COLO668 (cell line): ENCODE measurements around the gene CDC45.

ENCODE experiments used
- DNase-seq: peaks from one replicate; lab custom pipeline; 2025; ENCODE audit not compliant: unreplicated experiment; lab: John Stamatoyannopoulos, UW

The CDC45 gene

DNA sequence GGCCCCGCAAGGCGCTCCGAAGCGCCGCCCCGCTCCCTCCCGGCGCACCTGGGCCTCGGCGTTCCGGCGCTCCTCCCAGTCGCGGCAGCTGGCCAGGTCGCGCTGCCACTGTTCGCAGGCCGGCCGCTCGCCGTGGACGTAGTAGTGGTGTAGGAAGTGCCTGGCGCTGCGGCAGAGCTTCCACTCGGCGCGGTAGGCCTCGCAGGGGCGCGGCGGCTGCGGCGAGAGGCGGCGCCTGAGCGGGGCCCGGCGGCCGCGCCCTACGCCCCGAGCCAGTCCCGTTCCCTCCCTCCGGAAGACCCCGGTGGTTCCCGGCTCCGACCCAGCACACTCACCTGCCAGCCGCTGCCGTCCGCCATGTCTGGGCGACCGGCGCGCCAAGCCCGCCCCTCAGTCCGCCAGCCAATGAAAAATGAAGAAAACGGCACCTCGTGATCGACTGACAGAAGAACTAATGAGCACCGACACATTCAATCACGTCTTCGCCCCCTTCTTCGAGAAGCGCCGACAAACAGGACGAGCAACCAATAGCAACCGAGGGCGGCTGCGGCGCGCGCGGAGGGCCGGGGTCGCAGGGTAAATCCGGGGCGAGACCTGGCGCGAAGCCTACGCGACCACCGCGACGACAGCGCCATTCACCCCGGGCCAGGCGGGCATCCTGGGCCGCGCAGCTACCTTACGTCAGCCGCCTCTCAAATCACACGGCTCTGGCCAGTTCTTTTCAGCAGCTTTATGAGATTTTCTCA is 32.2 kb upstream of the CDC45 start, which contains the start of gene C22orf39:
Gene C22orf39, minus strand, starts transcription at position 382 of the 746 bp plus-strand sequence. Its CDS starts 23 bp downstream, at position 359.
- DNase-seq: peak; percentile 90

DNA sequence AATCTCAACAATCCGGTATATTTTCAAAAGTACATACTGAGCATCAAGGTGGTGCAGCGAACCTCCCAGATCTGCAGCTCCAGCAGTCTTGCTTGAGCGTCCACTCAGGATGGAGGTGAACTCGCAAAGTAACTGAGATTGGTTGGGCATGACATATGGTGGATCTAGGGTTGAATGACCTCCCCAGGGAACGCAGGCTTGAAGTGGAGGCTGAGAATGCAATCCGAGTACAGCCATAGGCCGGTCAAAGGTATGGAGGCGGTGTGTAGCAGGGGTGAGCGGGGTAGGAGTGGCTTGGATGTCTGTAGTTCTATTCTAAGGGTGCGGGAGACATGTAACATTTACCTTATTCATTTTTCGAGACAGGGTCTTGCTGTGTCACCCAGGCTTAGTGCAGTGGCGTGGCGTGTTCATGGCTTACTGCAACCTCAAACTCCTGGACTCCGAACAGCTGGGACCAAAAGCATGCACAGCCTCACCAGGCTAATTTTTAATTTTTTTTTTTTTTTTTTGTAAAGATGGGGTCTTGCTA is 31.6 kb upstream of the CDC45 start:
- DNase-seq: peak; percentile 61

DNA sequence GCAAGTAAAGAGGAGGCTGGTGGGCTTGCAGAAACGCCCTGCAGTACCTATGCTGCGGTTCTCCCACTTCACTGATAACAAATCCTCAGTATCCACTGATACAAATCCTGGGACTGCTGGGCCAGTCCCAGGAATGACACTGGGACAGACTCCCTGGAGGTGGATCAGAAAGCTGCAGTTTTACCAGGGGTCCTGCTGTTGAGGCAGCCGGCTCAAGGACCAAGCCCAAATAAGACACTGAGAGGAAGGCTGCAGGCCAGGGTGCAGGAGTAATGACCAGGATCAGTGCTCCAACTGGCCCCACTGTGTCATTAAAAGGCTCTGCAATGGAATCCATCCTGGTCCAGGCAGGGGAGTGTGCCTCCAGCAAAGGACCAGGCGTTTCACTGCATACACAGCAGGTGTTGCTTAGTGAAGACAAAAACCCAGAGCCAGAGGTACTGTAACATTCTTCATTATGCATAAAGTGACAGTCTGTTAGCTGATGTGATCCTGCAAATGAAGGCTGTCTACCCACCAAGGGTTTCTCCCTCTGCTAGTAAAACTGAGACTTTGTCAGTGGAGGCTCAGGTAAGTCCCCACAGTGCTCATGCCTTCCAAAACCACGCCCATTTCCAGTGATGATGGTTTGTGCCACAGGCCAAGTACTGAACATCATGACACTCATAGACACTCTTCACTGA is 30.8 kb upstream of the CDC45 start:
- DNase-seq: no peak

DNA sequence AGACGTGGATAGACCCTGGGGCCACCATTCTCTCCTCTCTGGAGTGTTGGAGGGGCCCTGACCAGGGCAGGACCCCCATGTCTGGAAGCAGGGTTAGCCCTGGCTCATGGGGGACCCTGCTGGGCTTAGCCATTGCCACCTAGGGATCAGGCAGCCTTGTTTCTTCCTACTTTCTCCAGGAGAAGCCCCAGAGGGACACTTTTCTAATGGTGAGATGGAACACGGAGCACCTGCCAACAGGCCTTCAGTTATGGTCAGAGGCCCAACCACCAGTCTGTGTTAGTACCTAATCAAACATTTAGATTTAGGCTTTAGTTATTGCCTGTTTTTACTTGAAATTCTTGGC is 30.3 kb upstream of the CDC45 start:
- DNase-seq: no peak

DNA sequence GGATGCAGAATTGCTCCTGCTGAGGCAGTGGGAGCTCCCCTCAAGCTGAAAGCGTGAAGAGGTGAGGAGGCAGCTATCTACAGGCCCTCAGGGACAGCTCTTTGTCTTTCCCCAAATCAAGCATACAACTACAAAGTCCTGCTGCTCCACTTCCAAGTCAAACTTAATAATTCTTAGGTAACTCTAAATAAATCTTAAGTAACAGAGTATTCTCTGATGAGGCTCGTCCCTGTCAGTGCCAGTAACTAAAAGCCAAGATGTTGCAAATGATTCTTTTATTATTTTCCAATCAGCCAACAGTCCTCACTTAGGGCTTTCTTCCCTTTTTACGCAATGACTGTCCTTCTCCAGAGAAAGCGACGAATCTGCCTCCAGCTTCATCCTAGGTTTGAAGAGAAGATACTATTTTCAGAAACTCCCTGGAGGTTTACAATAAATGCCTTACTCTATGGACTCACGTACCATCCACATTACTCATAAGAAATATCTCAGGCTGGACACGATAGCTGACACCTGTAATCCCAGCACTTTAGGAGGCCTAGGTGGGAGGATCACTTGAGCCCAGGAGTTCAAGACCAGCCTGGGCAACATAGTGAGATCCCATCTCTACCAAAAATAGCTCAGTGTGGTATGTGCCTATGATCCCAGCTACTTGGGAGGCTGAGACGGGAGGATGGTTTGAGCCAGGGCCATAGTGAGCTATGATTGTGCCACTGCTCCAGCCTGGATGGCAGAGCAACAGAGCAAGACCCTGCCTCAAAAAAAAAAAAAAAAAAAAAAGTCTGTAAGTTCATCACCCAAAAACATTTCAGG is 29.2 kb upstream of the CDC45 start:
- no peak for DNase-seq

DNA sequence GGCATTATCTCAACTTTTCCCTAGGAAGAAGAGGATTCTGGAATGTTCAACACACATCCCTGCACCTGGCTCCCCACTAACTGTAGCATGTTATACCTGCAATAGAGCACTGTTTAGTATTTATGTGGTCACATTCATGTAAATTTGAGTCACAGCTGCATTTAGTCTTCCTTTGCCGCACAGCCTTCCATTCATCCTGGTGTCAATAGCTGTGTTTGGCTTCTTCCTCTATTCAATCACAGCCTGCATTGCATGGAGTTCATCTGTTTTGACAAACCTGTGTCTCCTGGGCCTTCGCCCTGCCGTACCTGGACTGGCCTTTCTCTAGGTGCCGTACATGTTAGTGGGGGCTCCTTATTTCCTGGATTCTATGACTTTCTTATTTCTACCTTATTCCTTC is 28.1 kb upstream of the CDC45 start:
- DNase-seq: no peak

DNA sequence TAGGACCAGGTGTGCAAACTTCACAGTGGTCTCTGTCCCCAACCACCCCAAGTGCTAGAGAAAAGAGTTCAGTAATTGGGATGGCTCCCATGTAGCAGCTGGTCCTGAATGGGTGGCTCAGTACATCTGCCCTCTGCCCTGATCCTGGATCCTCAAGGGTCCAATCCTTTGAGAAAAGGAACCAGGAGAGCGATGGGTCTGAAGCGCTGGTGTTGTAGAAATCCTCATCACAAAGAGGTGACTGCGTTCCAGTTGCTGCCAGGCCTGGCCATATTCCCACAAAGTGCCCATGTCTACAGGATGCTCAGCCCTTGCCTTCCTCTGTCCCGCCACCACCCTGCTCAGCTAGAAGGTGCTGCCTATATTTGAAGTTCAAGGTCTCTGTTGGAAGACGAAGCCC is 26.0 kb upstream of the CDC45 start:
- no peak for DNase-seq

DNA sequence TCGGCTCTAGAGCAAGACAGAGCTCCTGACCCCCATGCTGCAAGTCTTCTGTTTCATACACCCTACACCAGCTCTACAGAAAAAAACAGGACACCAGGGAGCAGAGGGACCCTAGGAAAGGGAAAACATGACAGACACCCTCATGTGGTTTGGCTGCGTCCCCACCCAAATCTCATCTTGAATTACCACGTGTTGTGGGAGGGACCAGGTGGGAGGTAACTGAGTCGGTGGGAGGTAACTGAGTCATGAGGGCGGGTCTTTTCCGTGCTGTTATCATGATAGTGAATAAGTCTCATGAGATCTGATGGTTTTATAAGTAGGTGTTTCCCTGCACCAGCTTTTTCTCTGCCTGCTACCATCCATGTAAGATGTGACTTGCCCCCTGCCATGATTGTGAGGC is 25.6 kb upstream of the CDC45 start:
- no peak for DNase-seq

DNA sequence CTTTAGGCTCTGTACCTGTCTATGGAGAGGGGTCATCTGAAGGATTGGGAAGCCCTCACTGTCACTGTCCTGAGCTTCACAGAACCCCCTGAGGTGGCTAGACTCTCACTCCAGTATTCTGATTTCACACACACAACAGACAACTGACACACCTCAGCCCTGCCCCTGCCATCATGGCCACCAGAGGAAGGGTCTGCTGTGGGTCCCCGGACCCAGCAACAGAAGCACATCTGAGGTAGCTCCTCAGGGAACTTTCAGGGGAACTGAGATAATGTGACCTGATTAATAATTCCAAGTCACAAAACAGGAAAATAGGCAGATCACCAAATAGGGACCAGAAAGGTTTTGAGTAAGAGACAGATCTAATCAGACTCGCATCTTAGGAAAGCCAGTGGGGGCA is 24.7 kb upstream of the CDC45 start:
- DNase-seq: no peak

DNA sequence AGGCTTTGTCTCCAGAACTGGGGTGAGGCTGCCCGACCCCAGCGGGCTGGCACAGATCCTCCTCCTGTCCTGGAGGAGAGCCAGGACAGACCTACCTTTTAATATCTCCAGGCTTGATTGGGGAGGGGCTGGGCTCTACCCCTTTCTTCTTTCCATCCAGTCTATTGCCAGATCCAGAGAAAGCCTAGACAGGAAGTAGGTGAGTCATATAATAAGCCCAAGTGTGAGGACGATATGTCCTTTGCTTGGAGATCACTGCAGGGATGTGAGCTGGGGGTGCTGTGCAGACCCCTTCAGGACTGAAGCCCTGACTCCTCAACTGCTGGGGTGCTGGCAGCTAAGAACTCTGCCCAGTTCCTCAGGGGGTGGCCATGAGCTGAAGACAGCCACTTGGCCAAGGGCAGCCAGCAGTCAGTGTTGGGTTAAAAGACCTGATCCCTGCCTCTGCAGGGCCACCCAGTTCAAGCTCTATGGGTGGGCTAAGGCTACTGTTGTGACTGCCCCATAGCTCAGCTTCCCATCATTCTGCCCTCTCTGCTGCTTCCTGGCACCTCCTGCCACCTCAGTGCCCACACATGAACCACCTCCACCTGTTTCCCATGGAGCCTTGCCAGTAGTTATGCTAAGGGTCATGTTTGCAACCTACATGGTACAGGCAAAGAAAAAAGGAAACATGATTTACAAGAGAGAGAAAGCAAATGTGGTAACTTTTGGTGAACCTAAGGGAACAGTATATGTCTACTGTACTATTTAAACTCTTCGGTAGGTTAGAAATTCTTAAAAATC is 23.9 kb upstream of the CDC45 start:
- DNase-seq: no peak

DNA sequence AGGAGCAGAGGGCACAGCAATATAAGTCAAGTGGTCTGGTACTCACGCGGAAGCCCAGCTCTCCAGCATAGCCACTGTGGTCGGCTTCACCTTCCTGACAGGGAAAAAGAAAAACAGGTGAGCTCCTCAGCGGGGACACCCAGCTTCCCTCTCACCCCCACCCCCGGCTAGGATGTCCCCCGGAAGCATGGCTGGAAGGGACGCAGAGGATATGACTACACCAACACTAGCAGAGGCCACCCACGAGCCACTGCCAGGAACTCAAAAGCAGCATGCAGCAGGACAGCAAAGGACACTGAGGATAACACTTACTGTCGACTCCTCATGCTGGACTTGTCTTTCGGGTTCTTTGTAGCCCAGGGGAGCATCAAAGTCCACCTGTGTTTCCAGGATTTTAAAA is 23.2 kb upstream of the CDC45 start:
- no peak for DNase-seq

DNA sequence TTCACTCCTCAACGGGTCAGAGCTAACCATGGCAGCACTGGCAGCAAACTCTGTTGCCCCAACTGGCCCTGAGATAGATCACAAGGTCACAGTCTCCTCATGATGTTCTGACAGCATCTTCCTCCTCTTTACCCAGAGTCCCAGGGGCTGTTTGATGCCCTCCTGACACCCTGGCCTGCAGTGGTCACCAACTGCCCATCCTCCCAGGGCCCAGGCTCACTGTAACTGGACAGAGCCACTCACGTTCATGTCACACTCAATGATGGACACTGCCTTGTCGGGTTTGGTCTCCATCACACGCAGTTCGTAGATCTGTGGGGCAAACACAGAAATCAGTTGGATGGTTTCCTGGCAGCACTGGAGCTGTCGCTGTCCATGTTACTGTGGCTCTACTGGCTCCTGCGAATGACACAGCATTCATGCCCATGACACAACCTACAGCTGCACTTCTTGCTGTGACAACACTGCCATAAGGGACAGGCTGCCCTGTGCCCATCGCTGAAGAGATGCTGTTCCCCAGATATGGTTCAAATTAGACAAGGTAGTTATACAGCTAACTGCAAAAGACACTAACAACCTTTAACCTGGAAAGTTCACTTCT is 21.8 kb upstream of the CDC45 start:
- no peak for DNase-seq

DNA sequence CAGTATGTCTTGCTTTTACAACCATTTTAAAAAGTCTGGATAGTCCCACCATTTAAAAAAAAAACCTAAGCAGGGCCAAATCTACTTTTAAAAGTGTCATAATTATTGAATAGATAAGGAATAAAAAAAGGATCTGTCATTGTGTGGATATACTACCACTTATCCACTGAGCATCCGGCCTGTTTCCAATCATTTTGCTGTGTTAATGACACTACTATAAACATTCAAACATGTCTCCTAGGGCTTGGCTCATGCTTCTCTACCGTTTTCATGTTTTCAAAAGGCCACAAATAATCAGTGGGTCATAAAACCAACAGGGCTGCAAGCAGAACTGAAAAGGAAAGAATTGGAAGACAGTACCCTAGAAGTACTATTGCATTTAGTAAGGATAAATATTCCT is 19.7 kb upstream of the CDC45 start:
- no peak for DNase-seq

DNA sequence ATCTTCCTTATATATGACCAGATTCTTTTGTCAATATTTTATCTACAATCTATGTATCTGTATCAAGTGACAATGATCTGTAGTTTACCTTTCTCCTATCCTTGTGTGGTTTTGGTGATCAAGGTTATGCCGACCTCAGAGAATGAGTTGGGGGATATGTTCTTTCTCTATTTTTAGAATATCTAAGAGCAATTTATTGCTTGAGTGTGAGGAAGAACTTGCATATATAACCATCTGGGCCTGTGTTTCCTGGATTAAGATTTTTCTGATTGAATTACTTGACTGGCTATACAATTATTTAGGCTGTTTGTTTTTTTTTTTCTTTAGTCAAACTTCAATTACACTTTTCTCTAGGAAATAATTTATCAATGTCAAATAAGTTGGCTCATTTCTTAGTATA is 18.2 kb upstream of the CDC45 start:
- no peak for DNase-seq

DNA sequence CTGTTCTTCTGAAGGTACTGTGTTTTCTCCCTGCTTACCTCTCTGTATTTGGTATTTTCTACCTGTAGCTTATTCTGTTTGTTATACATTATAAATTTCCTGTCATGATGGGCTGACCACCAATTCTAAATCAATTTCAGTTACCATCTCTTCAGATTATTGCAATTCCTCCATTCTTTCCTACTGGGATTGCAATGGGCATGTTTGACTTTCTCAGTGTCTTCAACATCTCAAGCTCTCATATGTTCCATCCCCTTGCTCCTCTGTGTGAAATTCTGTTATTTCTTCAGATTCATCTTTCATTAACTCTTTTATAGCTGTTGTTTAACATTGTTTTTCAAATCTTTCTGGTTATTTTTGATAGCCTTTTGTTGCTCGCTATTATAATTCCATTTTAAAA is 16.7 kb upstream of the CDC45 start:
- no peak for DNase-seq

DNA sequence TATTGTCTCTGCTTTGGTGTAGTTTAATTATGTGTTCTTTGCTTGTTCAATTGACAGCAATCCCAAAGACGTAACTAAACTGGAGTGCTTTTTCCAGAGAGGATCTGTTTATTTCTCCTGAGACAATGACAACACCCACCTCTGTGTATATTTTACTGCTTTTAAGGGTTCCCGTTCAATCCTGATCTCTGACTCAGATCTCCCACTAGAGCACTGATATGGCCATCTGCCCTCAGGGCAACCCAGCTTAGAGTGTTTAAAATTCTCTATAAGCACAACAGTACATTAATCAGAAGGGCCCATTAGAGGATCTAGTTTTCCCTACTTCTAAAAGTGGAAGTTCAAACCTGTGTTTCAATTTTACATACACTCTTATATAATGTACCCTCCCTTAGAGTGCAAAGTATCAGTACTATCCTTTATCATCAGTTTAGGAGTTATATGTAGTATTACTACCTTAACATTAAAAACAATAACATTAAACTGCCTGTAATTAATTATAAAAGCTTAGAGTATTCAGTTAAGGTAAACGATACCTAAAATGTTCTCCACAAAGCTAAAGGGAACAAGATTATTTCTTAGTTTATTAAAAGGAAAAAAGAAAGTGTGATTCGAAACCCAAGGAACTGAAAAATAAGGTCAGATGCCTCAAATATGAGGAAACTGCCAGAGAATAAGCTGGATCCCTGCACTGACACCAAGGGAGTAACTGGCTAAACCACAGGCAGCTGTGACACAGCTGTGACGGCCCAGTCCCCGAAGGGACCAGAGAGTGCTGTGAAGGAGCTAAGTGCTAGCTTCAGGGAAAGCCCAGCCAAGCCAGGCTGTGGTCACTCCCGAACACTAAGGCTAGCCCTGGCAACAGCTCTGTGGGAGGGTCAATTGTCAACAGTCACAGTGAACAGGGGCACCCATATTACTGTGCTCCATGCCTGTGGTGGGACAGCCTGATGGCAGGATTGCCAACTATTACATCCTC is 15.9 kb upstream of the CDC45 start:
- DNase-seq: no peak

DNA sequence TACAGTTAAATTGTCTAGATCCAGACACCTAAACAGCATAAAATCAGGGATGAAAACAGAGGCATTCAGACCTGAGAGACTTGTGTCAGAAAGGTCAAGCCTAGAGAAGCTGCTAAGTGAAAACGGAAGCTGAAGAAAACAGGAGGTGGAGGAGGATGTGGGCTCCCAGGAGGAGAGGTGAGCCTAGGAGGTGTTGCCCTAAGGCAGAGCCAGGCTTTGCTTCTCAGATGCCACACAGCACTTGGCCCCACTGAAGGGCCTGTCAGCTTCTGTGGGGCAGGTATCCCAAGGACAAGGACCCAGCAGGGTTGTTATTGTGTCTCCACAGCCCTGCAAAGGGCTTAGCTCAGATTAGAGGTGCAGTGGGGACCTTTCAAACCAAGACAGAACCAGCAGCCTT is 15.2 kb upstream of the CDC45 start:
- DNase-seq: no peak

DNA sequence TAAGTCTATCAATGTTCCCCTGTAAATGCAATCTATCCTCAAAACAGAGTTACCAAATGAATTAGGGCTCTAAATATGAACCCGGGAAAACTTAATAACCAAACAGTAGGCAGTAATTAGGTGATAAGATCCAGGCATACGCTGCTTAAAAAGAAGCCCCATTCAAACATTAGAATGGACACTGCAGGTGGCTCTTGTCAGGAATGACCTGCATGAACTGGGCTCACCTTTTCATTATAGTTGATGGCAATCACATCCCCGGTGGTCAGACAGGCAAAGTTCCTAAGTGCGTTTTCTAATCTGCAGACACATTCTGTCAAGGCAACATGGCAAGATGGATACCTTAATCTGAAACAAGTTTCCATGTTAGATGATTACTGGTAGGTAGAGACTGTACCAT is 14.7 kb upstream of the CDC45 start:
- no peak for DNase-seq

DNA sequence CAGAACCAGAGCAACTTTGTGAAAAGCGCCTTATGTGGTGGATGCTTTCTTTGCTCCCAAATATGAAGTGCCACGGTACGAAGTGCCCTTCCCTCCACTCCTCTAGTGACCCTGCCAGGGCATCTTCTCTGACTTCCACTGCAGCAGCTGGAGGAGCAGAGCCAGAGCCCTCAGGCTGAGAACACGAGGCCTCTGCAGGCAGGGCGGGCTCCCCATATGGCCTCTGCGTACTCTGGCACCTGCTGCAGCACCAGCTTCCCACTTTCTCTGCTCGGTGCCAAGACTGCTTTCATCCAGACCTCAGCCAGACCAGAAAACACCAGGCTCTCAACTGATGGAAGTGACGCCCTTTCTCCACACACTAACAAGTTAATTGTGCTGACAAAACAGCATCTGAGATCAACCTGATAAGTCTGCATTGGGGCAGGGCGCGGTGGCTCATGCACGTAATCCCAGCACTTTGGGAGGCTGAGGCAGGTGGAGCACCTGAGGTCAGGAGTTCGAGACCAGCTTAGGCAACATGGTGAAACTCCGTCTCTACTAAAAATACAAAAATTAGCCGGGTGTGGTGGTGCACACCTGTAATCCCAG is 13.5 kb upstream of the CDC45 start:
- no peak for DNase-seq
